Stimulated activated CD4-positive, alpha-beta T cell treated with anti-CD3 and anti-CD28 coated beads, Interleukin-1b, Interleukin-23, amount 100 ng/mL, for 48 hours (primary cell): ENCODE measurements around the gene ATG5.
"Not testable (repeated sequence)": the region's sequence is repeated elsewhere in the genome, so short reads cannot be mapped to it uniquely, and the experiment has no call there.

Experiments used
- DNase-seq: peaks from one replicate; pipeline ENCODE4 v3.0.0-alpha.2; 2020

Gene ATG5

DNA sequence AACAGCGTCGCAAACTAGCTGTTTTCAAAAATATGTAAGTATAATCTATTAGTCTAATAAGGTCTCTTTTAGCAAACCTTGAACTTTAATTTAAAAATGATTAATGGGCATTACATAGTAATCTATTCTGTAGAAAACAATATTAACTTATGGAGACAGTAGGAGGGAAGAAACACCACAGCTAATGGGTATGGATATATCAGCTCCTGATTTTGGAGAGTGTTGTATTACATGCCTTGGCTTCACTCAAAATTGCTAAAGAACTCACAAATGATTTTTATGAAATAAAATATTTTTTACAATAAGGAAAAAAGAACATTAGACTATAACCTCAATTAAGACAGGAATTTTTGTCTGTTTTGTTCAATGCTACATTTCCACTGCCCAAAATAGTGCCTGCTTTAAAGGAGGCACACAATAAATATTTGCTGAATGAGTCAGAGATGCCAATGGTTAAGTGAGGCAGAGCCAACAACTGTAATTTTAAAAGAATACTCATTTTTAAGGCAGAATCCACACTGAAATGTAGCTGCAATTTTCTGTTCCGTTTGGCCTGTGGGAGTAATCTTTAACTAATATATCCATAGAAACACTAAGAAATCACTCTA is 15.7 kb downstream of the ATG5 start:
- no peak for DNase-seq

DNA sequence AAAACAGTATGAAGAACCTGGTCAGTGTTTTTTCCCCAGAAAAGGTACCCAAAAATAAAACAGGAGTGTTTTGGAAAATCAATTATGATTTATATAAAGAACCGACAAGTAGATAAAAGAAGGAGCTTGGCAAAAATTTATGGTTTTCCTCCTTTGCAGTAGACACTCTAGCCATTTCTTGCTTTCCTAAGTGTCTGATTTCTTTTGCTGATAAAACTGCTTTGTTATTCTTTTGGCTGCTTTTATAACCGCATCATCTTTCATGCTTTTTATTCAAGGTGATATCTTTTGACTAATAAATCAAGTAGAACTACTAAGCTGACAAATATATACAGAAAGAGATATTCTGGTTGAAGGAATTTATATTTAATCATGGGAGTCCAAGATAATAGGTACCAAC is 16.6 kb downstream of the ATG5 start:
- DNase-seq: no peak

DNA sequence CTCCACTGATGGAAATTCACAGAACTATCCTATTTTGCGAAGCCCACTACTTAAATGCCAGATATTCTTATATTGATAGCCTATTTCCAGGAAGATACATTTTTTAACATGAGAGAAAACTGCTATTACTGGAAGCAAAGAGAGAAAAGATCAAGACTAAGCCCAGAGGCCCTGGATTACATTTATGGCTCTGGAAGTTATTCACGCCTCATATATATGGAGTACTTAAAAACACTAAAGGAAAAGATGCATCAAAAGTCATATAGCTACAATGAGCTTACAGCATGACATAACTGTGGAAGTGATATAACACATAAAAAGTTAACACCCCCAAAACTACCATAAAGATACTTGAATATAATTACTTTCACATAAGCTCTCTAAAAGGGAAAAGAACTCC is 19.8 kb downstream of the ATG5 start:
- no peak for DNase-seq

DNA sequence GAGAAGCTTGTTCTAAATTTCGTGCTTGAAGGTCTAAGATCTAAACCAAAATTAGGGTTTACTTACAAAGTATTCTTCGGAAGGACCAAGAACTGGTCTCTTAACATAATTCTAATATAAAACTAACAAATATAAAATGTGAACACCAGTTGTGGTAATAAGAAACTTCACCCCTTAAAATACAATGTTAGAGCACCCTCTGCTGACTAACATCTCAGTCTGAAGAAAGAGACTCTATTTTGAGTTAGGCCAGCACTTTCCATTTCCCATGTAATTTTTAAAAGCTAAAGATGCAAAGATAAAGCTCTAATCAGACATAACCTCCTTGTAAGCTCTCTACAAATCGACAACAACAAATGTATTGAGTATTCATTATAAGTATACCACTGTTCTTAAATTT is 24.6 kb downstream of the ATG5 start:
- no peak for DNase-seq

DNA sequence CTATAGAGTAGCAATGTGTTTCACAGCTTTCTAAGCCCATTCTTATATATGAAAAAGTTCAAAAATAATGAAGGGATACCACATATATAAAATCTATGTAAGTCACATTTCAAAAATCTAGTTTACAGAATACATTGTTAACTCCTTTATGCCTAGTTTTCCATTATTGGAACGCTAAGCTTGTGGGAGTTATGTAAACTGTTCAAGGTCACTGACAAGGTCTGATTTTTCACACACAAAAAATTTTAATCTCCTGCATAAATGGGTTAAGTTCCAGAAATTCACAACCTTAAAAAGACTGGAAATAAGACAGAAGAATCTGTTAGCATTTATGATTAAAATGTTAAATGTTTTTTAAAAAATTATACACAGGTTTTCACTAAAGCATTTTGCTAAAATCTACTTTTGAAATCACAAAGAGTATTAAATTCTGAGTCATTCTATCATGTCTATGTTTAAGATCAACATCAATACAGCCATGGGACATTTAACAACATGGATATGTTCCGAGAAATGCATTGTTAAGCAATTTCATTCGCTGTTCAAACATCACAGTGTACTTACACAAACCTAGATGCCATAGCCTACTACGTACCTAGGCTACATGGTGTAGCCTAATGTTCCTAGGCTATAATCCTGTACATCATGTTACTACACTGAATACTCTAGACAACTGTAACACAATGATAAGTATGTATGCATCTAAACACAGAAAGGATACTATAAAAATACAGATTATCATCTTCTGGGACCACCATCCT is 25.4 kb downstream of the ATG5 start:
- DNase-seq: no peak

DNA sequence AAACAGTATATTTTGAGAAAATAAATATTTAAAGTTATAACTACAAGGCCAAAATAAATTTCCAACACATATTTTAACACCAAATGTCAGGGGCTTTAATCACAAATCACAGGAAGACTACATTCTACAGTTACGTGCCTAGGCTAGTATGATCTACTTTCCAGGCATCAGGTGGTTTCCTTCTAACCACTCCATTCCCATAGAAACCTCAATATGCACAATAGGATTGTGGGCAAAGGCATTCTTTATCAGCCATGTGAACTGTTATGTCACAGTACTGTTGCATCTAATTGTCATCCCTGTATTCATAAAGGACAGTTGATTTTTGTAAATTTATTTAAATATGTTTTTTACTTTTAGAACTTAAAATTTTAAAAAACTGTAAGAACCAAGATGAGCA is 32.4 kb downstream of the ATG5 start:
- DNase-seq: no peak

DNA sequence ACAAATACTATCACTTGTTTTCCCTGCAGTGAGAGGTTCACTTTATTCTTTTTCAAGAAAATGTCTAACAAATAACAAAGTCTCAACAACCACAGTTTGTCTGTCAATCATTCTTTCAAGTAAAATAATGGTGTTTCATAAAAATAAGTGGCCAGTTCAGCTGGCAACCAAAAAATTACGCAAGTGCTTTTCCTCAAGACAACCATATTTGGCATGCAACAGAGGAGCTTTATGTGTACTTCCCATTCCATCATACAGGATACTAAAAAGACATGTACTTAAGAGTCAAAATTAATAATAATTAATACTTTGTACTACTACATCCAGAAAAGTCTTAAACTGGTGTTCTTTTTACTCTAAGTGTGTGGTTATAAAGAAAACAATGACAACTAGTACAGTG is 34.6 kb downstream of the ATG5 start:
- DNase-seq: no peak

DNA sequence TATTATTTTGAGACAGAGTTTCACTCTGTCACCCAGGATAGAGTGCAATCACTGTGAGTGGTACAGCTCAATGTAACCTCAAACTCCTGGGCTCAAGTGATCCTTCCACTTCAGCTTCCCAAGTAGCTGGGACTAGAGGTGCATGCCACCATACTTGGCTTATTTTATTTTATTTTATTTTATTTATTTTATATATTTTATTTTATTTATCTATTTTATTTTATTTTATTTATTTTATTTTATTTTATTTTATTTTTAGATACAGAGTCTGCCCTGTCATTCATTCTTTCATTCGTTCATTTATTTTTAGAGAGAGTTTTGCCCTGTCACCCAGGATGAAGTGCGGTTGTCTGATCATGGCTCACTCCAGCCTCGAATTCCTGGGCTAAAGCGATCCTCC is 35.5 kb downstream of the ATG5 start:
- DNase-seq: no peak

DNA sequence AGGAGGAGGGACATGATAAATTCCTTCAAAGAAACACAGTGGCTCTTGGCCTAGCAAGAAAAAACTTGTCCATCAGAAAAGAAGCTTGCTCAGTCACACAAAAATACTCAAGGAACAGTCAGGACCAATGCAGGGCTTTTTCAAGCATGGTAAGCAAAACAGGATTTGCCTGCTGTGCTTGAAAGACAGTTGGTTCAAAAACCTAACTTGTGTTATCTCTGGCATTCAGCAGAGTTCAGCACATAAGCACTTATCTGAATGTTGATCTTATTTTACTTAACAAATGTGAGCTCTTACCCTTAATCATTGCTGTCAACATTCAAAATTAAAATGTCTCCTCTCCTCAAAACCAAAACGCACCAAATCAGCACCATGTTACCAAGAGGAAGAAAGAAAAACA is 38.3 kb downstream of the ATG5 start:
- DNase-seq: no peak

DNA sequence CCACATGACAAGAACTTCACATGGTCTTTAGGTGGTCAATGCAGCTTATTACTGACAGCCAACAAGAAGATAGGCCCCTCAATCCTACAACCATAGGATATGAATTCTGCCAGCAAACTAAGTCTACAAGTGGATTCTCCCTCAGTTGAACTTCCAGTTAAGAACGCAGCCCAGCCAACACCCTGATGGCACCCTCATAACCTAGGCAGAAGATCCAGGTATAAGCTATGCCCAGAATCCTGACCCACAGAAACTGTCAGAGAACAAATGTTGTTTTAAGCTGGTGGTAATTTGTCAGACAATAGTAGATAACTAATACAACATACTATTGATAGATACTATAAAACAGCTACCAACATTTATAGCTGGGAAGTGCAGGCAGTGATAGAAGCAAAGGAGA is 38.8 kb downstream of the ATG5 start:
- DNase-seq: no peak

DNA sequence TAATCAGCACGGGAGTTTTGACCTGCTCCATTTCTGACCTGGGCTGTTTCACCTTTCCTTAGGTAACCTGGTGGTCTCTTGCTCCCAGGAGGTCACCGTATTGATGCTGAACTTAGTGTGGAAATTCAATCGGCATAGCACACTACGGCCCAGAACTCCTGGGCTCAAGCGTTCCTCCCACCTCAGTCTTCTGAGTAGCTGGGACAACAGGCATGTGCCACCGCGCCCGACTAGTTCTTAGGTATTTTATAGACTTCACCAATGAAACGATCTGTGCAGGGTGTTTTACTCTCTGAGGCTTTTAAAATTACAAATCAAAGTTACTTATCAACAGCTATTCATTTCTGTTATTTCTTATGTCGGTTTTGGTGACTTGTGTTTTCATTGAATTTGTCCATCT is 42.1 kb downstream of the ATG5 start:
- no peak for DNase-seq

DNA sequence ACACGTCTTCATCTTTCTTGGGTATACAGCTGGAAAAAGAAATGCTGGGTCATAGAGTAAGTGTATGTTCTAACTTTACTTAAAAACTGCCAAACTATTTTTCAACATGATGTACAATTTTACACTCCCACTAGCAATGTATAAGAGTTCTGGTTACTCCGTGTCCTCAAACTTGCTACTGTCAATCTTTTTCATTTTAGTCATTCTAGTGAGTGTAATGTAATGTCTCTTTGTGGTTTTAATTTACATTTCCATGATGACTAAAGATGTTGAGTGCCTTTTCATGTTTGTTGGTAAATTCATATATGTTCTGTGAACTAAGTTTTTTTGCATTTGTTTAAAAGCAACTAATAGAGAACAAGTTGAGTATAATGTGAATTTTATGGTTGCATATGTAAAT is 43.9 kb downstream of the ATG5 start:
- DNase-seq: no peak

DNA sequence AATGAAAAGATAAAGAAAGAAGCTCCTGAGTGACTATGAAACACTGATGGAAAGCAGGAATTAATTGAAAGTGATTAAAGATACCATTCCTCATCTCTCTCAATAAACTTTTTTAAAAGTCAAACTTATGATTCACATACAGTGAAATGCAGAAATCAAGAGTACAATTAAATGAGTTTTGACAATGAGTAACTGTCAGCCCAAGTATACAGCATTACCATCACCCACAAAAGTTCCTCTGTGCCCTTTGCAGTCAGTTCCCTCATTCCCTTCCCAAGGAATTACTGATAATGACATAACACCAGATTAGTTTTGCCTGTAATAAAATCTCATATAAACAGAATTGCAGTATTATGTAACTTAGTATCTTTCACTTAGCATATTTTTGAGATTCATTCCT is 44.5 kb downstream of the ATG5 start:
- no peak for DNase-seq

DNA sequence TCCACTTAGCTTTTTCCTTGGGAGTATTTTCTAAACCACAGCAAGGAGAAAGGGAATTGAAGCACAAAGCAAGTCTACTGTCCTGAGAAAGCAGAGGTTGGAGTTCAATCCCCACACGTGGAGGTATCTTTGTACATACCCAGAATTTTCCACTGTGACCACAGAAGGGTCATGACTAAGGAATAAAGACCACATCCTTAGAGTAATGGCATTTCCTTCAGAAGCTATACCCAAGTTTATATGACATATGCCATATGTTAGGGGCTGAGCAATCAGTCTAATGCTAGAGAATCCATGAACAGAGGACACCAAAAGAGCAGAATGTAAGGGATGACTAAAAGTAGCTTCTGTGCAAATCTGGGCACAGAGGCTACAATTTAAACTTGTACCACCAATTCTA is 46.4 kb downstream of the ATG5 start:
- DNase-seq: no peak

DNA sequence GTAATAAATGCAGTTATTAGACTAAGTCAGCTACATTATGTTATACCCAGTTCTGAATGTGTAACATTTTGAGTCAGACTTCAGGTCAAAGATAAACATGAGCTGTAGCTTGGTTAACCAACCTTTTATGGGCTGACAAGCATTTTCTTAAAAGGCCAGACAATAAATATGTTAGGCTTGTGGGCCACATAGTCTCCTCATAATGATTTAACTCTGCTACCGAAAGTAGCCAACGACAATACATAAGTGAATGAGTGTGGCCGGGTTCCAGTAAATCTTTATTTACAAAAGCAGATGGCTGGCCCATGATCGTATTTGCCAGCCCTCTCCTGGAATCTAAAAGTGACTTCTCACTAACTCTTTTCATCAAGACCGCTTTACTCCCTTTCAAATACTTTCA is 49.9 kb downstream of the ATG5 start:
- no peak for DNase-seq

DNA sequence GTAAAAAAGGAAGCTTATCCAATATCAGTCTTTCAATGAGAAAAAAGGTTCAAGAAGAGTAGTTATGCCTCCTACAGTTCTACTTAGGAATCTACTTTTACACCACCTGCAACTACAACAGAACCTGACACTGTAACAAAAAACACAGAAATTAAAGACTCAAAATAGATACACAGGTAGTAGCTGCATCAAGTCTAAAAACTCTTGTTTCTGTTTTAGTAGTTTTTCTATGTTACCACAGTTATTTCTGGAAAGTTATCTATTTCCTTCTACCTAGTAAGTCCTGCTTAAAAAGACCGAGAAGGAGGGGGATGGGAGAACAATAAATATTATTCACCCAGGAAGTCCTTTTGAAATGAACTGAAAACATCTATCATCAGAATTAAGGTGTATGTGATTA is 52.5 kb downstream of the ATG5 start:
- no peak for DNase-seq

DNA sequence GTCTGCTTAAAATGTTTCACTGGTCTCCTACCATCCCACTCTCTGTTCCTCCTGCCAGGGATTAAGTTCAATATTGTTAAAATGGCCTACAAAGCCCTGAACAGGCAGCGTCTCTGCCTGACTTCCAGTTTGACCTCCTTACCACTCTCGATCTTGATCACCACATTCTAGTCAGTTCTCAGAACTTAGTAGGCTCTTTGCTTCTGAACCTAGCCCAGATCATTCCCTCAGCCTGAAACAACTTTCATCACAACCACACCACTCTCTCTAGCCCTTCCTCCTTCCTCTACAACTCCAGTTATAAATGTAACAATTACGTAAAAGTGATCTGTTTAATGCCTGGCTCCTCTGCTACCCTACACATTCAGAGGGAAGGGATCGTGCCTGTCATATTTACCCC is 53.3 kb downstream of the ATG5 start:
- DNase-seq: no peak

DNA sequence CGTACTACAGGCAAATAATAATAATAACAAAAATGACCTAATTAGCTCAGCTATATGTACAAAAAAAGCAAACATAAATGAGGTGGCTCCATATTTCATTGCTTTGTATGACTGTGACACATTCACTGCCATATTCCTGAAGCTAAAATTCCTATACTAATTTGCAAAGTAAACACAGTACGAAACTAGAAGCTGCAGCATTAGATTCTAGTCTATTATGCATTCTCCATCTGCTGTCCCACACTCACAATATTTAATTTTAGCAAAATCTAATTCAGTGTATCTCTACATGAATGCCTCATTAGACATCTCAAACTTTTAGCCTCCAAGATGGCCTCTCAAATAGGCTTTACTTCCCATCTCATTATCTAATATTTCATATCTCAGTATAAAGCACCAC is 55.1 kb downstream of the ATG5 start:
- no peak for DNase-seq

DNA sequence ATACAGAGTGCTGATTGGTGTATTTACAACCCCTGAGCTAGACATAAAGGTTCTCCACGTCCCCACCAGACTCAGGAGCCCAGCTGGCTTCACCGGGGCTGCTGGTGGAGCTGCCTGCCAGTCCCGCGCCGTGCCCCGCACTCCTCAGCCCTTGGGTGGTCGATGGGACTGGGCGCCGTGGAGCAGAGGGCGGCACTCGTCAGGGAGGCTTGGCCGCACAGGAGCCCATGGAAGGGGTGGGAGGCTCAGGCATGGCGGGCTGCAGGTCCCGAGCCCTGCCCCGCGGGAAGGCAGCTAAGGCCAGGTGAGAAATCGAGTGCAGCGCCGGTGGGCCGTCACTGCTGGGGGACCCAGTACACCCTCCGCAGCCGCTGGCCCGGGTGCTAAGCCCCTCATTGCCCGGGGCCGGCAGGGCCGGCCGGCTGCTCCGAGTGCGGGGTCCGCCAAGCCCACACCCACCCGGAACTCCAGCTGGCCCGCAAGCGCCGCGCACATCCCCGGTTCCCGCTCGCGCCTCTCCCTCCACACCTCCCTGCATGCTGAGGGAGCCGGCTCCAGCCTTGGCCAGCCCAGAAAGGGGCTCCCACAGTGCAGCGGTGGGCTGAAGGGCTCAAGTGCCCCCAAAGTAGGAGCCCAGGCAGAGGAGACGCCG is 56.2 kb downstream of the ATG5 start:
- DNase-seq: not testable (repeated sequence)

DNA sequence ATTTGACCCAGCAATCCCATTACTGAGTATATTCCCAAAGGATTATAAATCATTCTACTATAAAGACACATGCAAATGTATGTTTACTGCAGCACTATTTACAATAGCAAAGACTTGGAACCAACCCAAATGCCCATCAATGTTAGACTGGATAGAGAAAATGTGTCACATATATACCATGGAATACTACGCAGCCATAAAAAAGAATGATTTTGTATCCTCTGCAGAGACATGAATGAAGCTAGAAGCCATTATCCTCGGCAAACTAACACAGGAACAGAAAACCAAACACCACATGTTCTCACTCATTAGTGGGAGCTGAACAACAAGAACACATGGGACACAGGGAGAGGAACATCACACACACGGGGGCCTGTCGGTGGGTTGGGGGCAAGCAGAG is 57.1 kb downstream of the ATG5 start:
- not testable (repeated sequence) for DNase-seq

DNA sequence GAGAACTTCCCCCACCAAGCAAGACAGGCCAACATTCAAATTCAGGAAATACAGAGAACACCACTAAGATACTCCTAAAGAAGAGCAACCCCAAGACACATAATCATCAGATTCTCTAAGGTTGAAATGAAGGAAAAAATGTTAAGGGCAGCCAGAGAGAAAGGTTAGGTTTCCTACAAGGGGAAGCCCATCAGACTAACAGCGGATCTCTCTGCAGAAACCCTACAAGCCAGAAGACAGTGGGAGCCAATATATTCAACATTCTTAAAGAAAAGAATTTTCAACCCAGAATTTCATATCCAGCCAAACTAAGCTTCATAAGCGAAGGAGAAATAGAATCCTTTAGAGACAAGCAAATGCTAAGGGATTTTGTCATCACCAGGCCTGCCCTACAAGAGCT is 61.1 kb downstream of the ATG5 start:
- not testable (repeated sequence) for DNase-seq

DNA sequence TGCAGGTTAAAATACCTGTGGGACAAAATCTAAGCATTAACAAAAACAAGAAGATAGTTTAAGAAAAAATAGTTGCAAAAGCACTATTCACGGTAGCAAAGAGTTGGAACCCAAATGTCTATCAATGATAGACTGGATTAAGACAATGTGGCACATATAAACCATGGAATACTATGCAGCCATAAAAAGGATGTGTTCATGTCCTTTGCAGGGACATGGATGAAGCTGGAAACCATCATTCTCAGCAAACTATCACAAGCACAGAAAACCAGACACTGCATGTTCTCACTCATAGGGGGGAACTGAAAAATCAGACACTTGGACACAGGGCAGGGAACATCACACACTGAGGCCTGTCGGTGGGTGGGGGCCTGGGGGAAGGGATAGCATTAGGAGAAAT is 65.8 kb downstream of the ATG5 start:
- DNase-seq: not testable (repeated sequence)

DNA sequence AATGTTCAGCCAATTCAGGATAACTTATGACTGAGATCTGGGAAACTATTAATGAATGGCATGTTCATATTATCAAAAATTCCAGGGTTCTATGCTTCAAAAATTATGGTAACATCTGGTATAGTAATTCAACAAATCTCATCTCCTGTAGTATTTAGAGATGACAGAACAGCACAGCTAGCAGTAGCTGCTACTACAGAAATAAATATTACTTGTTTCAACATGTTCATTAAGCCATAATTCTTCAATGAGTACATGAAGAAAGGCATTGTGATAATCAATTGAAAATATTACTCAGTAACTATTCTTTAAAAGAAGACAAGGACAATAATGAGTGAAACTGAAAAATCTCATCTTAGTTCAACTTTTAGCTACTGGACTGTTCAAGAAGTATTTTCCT is 66.8 kb downstream of the ATG5 start:
- no peak for DNase-seq

DNA sequence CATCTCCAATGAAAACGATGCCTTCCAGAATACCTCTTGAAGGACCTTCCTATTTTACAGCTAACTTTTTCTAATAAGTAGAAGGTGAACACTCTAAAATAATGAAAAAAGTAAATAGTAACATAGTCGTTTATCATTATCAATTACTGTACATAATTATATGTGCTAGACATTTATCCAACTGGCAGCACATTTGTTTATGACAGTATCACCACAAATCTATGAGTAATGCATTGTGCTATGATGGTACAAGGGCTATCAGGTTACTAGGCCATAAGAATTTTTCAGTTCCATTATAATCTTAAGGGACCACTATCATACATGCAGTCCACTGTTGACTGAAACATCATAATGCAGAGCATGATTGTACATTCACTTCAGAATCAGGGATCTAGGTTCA is 68.4 kb downstream of the ATG5 start:
- no peak for DNase-seq
